ENCODE measurements around the gene ADAM22.

- TF ChIP-seq CTCF (IDR thresholded peaks at IDR 0.05) (no peak), POLR2A (IDR thresholded peaks at IDR 0.05) (no peak)
Measured at GRCh38 chr7:88005191-88005590, 71.1 kb downstream of the ADAM22 start.
